HepG2 (cell line): Measurements from ENCODE around the gene BAG5. TPM values are rescaled to one million over a fixed set of nuclear protein-coding genes. Genes with fewer than 3 reads are reported as not detected.
A peak's percentile ranks its signal among the peaks of the same experiment; 100 is the strongest.

Experiments
- GTF2F1 ChIP-seq: fragments of 150-350 bp; IDR thresholded peaks from 2 replicates; pipeline ENCODE4 v1.6.1; 2014; ENCODE audit warnings: low read length
- ISL2 ChIP-seq: sonication (generic); formaldehyde crosslinking; IDR thresholded peaks from 2 replicates; pipeline ENCODE4 v1.5.0; 2020; ENCODE audit warnings: missing genetic modification reagents
- MIER2 ChIP-seq: IDR thresholded peaks from 2 replicates; pipeline ENCODE4 v1.6.1; 2016; ENCODE audit warnings: missing biosample characterization, missing genetic modification reagents
- MXD4 ChIP-seq: IDR thresholded peaks from 2 replicates; pipeline ENCODE4 v1.6.1; 2016; ENCODE audit warnings: mild to moderate bottlenecking, missing biosample characterization, missing genetic modification reagents
- NFAT5 ChIP-seq: sonication (generic); formaldehyde crosslinking; IDR thresholded peaks from 2 replicates; pipeline ENCODE4 v1.4.0; 2020; ENCODE audit warnings: missing genetic modification reagents
- POLR2AphosphoS5 ChIP-seq: IDR thresholded peaks from 2 replicates; pipeline ENCODE4 v1.6.1; 2012; ENCODE audit warnings: low read depth, low read length
- RARA ChIP-seq: IDR thresholded peaks from 2 replicates; pipeline ENCODE4 v1.6.1; 2016; ENCODE audit warnings: missing genetic modification reagents, missing compliant biosample characterization
- RFX5 ChIP-seq: IDR thresholded peaks from 2 replicates; pipeline ENCODE4 v1.6.1; 2011; ENCODE audit warnings: low read depth, low read length, improper control_type of control experiment
- WIZ ChIP-seq: sonication (generic); formaldehyde crosslinking; IDR thresholded peaks from 2 replicates; pipeline ENCODE4 v1.5.1; 2020; ENCODE audit warnings: mild to moderate bottlenecking, missing genetic modification reagents
- ZC3H13 ChIP-seq: sonication (generic); formaldehyde crosslinking; IDR thresholded peaks from 2 replicates; pipeline ENCODE4 v1.8.1; 2023; ENCODE audit warnings: mild to moderate bottlenecking, missing genetic modification reagents, moderate library complexity
- ZFP37 ChIP-seq: sonication (generic); formaldehyde crosslinking; IDR thresholded peaks from 2 replicates; pipeline ENCODE4 v1.4.0; 2020; ENCODE audit warnings: missing genetic modification reagents, borderline replicate concordance
- ZNF207 ChIP-seq: fragments of 450-650 bp; IDR thresholded peaks from 2 replicates; pipeline ENCODE4 v1.6.1; 2016; ENCODE audit warnings: antibody characterized with exemption, borderline replicate concordance
- ZNF343 ChIP-seq: sonication (generic); formaldehyde crosslinking; IDR thresholded peaks from 2 replicates; pipeline ENCODE4 v1.4.0; 2020; ENCODE audit warnings: mild to moderate bottlenecking, missing genetic modification reagents
- ZNF574 ChIP-seq: sonication (generic); formaldehyde crosslinking; IDR thresholded peaks from 2 replicates; pipeline ENCODE4 v1.4.0; 2020; ENCODE audit warnings: missing genetic modification reagents
- ZNF710 ChIP-seq: sonication (generic); formaldehyde crosslinking; IDR thresholded peaks from 2 replicates; pipeline ENCODE4 v1.5.0; 2020; ENCODE audit warnings: mild to moderate bottlenecking, missing genetic modification reagents, borderline replicate concordance
- ZNF749 ChIP-seq: sonication (generic); formaldehyde crosslinking; IDR thresholded peaks from 2 replicates; pipeline ENCODE4 v1.8.0; 2022; ENCODE audit warnings: mild to moderate bottlenecking, missing genetic modification reagents, moderate library complexity, borderline replicate concordance
- ZNF784 ChIP-seq: sonication (generic); formaldehyde crosslinking; IDR thresholded peaks from 2 replicates; pipeline ENCODE4 v1.5.1; 2020; ENCODE audit warnings: missing genetic modification reagents, mild to moderate bottlenecking, borderline replicate concordance
- ZSCAN30 ChIP-seq: sonication (generic); formaldehyde crosslinking; IDR thresholded peaks from 2 replicates; pipeline ENCODE4 v1.5.0; 2020; ENCODE audit warnings: mild to moderate bottlenecking, missing genetic modification reagents
- polyA plus RNA-seq, 8 experiments: library from polyadenylated mRNA; depleted of rRNA in 3 of 8; stranded (reverse) in 7 of 8; unstranded in 1 of 8; fragments of >200 nt; fragmentation: Illumina TruSeq in 4 of 8; extraction: Trizol in 4 of 8; gene quantifications; 2 replicates each; pipeline versions ENCODE4 v1.2.1 to v1.2.3, GENCODE V29; 2011 to 2016; ENCODE audit warnings: low read depth in 4 of 8, missing spikeins in 1 of 8, mixed read lengths in 1 of 8; ENCODE audit not compliant: insufficient read depth in 1 of 8
- total RNA-seq, 5 experiments: library from RNA; depleted of rRNA; stranded (reverse); fragments of >200 nt; fragmentation: Illumina TruSeq; extraction: Trizol; gene quantifications; 2 replicates each; pipeline ENCODE4 v1.2.3, GENCODE V29; 2016; ENCODE audit warnings: low read depth in 1 of 5

BAG5 gene
- total and polyA plus RNA-seq, 2 of the 13 experiments (the other 11 are each of a cell fraction or from before 2014, with no cell fraction given) = 3.5 to 21.0 TPM

GRCh38 chr14:103530390-103530789 is 32.1 kb downstream of the BAG5 start (continued):
- no peak for TF ChIP-seq ZNF574
- TF ChIP-seq ZNF343 (CRISPR knock-in tag) = no peak
- no peak for TF ChIP-seq RFX5
- no peak for TF ChIP-seq ZFP37 (CRISPR knock-in tag)
- no peak for TF ChIP-seq ZNF784 (CRISPR knock-in tag)
- TF ChIP-seq POLR2AphosphoS5 = no peak
- TF ChIP-seq ZNF710 = no peak
- no peak for TF ChIP-seq GTF2F1
- no peak for TF ChIP-seq ISL2 (CRISPR knock-in tag)
- TF ChIP-seq ZNF207 = no peak
- TF ChIP-seq ZC3H13 (CRISPR knock-in tag) = no peak
- peak; percentile 93 for TF ChIP-seq MIER2 (CRISPR knock-in tag)
- peak; percentile 16; the same call in 1 of the 2 replicates for TF ChIP-seq RARA (CRISPR knock-in tag)
- no peak for TF ChIP-seq ZNF749 (CRISPR knock-in tag)
- no peak for TF ChIP-seq NFAT5 (CRISPR knock-in tag)
- TF ChIP-seq ZSCAN30 (CRISPR knock-in tag) = no peak
- no peak for TF ChIP-seq MXD4 (CRISPR knock-in tag)
- no peak for TF ChIP-seq WIZ (CRISPR knock-in tag)
